Urinary bladder (tissue), 4 donors: Measurements from ENCODE around the gene FIBCD1. TPM values are rescaled to one million over a fixed set of nuclear protein-coding genes. Genes with fewer than 3 reads are reported as not detected.

Source experiments
- DNase-seq: peaks from one replicate; pipeline ENCODE4 v3.0.0-alpha.2; 2015; ENCODE audit errors: extremely low spot score
- H3K27ac ChIP-seq: one replicate; pipeline ENCODE4 v1.5.1; 2013; ENCODE audit warnings: low read depth, mild to moderate bottlenecking, moderate library complexity
- H3K36me3 ChIP-seq: one replicate; pipeline ENCODE4 v1.6.1; 2013; ENCODE audit warnings: mild to moderate bottlenecking, moderate library complexity; ENCODE audit not compliant: insufficient read depth
- H3K4me1 ChIP-seq: one replicate; pipeline ENCODE4 v1.6.1; 2013; ENCODE audit warnings: mild to moderate bottlenecking, moderate library complexity; ENCODE audit not compliant: insufficient read depth
- H3K4me3 ChIP-seq: one replicate; pipeline ENCODE4 v1.5.1; 2013; ENCODE audit warnings: low read depth, low read length
- WGBS: extraction: QIAGEN DNeasy Blood & Tissue Kit; methylation state at CpG from one replicate; pipeline ENCODE4 v1.1.7; 2013; 5-methylcytosine and 5-hydroxymethylcytosine counted together
- polyA plus RNA-seq: library from polyadenylated mRNA; stranded (reverse); fragments of 200-250 nt; gene quantifications from one replicate; pipeline ENCODE4 v1.2.3, GENCODE V29; 2013
- total RNA-seq: library from RNA; depleted of rRNA; stranded (reverse); fragments of >200 nt; gene quantifications from one replicate; pipeline ENCODE4 v1.2.3, GENCODE V29; 2014
- donor health status: healthy with polysubstance abuse.
- donor health status: healthy.

The FIBCD1 gene
- total and polyA plus RNA-seq, 2 donors = 0.16 to 2.4 TPM

DNA sequence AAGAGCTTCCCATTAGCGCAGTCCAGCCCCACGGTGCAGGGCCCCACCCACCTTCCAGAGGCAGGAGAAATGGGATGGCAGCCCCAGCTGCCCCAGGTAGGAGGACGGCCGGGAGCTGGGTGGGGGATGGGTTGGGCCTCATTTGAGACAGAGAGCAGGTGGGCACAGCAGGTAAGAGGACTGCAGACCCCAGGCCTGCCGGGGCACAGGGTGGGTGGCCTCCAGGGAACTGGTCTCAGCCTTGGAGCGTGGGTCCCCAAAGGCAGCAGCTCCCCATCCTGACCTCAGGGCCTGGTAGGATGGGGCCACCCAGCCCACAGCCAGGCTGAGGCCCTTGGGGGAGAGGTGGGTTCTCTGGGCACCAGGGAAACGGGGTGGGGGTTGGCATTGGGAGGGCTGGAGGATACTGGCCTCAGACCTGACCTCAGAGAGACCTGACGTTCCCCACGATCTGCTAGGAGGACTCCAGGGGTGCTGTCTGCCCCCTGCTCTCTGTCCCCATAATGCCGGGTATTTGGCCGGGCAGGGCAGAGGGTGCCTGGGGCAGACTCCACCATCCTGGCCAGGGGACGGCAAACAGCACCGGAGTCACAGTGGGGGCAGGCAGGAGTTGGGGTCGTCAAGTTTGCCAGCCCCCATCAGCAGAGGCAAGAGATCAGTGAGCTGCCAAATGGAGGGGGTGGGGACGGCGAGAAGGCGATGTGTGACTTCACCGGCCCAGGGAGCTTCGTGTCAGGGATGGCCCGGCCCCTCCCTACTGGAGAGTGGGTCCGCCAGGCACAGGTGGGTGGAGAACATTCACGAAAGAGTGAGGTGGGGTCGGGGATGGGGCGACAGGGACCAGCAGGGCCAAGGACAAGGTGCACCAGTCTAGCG lies 35.6 kb downstream of the FIBCD1 start:
- 72% methylated on average over 25 of the region's 25 CpGs for WGBS
- Histone ChIP-seq H3K36me3 (no peaks in the 10 kb centered on the region), H3K27ac (no peak overlapping the region), H3K4me3 (no peak overlapping the region), H3K4me1 (no peaks in the 10 kb centered on the region)
- DNase-seq = no peak

DNA sequence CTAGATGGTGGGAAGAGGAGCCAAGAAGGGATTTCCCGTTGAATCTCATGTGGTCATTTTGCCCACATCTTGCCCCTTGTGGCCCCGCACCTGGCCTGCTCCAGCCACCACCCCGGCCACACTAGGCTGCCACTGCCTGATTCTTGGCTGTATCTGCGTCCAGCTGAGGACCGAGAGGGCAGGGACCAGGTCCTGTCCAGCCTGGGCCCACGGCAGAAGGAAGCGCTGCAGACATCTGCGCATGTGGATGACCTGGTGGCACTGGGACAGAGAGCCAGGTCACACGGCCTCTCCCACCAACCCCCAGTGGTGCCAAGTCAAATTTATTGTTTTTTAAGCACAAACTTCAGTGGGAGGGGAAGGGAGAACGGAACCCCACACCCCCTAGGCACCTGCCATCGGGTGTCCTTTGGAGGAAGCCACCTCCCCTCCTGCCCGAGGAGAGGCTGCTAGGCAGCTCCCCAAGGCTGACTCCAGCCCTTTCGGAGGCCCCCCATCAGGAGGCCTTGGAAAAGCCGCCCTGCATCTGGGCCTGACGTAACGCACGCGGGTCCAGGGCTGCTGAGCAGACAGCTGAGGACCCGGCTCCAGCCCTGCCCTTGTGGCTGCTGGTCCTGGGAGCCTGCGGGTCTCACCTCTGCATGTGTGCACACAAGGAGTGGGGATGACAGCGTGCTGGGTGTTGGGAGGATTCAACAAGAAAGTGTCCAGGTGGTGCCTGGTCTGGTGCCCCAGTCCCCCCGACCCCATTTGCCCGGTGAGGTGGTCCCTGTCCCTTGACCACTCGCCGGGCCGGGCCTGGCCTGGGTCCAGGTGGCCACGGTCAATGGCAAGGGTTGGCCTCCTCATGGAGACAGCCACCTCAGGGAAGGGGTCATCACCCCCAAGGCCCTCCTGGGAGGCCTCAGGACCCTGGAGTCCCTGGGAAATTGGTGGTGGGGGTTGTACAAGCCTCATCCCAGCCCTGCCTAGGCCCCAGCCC lies 36.6 kb downstream of the FIBCD1 start:
- Histone ChIP-seq H3K27ac (no peak overlapping the region), H3K4me1 (no peaks in the 10 kb centered on the region), H3K36me3 (no peaks in the 10 kb centered on the region), H3K4me3 (no peak overlapping the region)
- no peak for DNase-seq
- 78% methylated on average over 27 of the region's 27 CpGs for WGBS

DNA sequence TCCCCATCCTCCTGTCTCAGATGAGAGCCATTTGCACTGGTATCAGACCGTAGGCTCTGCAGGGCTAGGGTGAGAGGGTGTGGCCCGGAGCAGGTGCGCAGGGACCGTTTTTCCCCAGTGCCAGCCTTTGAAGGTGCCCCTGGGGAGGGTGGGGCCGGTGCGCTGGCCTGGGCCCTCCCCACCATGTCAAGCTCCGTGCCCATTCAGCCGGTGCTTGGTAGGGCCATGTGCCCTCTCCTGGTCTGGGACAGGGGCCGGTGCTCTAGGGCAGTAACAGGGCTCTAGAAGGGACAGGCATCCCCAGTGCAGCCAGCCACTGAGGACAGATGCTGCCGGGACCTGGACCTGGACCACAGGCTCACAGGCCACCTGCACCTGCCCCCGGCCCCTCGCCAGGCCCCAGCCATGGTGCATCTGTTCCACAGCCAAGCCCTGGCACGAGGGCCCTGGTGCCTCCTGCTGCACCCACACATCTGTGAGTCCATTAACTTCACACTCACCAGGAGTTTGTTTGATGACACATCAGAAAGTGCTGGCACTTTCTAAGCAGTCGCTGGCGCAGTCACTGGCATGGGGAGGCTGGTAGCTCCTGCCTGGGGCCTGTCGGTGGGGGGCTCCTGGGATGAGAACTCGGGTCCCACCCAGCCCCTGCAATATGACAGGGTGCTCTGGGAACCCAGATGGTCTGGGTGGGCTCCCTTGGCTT lies 37.4 kb downstream of the FIBCD1 start:
- no peak for DNase-seq
- H3K4me1 ChIP-seq = no peaks in the 10 kb centered on the region
- H3K27ac ChIP-seq = no peak overlapping the region
- H3K4me3 ChIP-seq = no peak overlapping the region
- H3K36me3 ChIP-seq = no peaks in the 10 kb centered on the region
- 88% methylated on average over 17 of the region's 17 CpGs for WGBS

DNA sequence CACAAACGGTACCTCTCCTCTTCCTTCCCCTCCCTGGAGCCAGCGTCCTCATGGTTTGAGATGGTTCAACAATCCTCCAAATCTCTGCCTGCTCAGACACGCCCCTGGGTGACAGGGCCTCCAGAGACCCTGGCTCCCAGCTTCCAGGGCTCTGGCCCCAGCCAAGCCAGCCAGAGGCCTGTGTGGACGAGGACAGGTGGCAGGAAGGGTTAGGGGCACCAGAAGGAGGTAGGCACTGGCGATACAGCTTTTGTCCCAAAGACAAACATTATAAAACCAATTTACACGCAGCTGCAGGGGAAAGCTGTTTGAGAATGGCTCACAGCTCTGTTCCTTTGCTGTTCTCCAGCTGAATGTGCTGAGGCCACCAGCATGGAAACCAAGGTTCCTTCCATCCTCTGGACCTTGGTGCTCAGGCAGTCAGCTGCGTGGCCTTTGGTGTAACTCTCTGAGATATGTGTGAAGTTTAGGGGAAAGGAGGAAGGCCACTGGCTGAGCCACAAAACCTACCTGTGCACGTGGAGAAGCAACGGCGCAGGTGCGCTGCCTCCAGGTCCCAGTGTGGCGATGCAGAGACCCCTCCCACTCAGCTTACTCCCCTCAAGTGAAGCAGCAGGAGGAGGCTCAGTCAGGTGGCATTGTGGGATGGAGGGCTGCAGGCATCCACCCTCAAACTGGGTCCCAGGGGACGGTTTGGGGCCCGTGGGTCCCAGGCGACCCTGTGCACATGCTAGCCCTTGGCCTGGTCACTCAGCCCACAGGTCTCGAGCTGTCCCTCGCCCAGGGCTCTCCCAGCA lies 38.1 kb downstream of the FIBCD1 start:
- WGBS = 72% methylated on average over 17 of the region's 17 CpGs
- no peaks in the 10 kb centered on the region for H3K36me3 ChIP-seq
- H3K4me3 ChIP-seq = no peak overlapping the region
- no peak overlapping the region for H3K27ac ChIP-seq
- no peaks in the 10 kb centered on the region for H3K4me1 ChIP-seq
- DNase-seq = no peak

DNA sequence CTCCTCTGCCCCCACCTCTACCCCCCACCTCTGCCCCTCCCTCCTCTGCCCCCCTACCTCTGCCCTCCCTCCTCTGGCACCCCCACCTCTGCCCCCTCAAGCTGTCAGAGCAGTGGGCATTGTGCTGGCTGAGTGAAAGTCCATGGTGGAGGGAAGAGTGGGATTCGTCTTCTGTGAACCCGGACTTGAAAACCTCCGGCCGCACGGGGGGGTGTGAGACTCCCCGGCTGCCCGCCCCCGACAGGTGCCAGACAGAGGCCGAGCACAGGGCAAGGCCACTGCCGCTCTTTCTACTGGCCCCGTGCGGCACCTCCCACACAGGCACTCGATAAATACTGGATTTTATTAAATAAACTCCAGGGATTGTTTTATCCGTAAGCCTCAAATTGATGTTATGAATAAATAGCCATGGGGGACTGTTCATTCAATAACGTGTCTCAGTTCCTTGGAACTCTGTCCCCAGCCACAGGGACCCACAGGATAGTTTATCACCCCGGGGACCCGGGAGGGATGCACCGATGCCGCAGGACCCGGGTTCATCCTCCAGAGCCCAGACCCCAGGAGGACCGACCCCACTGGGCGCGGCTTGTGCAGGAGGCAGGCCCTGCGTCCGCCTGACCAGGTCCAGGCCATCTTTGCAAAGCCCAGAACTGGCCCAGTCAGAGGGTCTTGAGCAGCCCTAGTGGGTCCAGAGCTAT lies 39.8 kb downstream of the FIBCD1 start:
- Histone ChIP-seq H3K4me1 (no peaks in the 10 kb centered on the region), H3K4me3 (no peak overlapping the region), H3K36me3 (no peaks in the 10 kb centered on the region), H3K27ac (no peak overlapping the region)
- DNase-seq = no peak
- WGBS = 51% methylated on average over 25 of the region's 25 CpGs

DNA sequence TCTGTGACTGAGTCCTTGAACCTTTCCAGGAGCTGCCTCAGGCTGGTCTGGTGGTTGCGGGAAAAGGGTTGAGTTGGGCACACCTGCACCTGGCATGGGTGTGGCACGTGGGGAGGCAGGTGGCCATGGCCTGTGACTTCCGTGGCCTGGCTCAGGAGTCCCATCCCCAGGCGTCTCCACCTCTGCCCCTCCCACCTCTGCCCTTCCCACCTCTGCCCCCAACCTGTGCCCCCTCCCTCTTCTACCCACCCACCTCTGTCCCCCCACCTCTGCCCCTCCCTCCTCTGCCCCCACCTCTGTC lies 40.5 kb downstream of the FIBCD1 start:
- no peak overlapping the region for H3K27ac ChIP-seq
- no peaks in the 10 kb centered on the region for H3K36me3 ChIP-seq
- H3K4me1 ChIP-seq = no peaks in the 10 kb centered on the region
- WGBS = 63% methylated on average over 4 of the region's 4 CpGs
- no peak overlapping the region for H3K4me3 ChIP-seq
- no peak for DNase-seq

DNA sequence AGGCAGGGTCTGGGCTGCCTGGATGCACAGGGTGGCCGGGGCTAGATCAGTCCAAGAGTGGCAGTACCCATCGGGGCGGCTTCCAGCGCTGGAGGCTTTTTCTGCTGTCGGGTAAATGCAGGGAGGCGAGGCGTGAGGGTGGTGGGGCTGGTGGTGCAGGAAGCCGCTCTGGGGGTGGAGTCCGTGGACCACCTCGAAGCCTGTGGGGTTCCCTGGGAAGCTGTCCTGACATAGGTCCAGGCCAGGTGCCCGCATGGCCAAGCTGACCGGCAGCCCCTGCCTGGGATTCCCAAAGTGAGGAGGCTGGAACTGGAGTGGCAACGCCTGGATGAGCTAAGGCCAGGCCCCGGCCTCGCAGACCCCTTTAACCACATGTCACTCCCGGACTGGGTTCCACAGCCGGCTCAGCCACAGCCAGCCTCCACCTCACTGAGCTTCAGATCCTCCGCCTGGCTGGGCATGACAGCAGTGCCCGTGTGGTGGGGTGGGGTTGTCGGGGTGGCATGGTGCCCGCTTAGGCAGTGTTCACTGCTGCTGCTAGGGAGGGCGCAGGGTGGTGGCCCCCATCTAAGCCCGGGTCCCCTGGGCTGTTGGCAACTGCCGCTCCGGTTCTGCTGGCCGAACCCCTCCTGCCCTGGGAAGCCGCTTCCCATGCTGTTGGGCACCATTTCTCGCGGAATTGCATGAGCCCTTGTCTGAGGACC lies 41.0 kb downstream of the FIBCD1 start:
- 71% methylated on average over 29 of the region's 29 CpGs for WGBS
- Histone ChIP-seq H3K27ac (no peak overlapping the region), H3K4me3 (no peak overlapping the region), H3K36me3 (no peaks in the 10 kb centered on the region), H3K4me1 (no peaks in the 10 kb centered on the region)
- DNase-seq = no peak

DNA sequence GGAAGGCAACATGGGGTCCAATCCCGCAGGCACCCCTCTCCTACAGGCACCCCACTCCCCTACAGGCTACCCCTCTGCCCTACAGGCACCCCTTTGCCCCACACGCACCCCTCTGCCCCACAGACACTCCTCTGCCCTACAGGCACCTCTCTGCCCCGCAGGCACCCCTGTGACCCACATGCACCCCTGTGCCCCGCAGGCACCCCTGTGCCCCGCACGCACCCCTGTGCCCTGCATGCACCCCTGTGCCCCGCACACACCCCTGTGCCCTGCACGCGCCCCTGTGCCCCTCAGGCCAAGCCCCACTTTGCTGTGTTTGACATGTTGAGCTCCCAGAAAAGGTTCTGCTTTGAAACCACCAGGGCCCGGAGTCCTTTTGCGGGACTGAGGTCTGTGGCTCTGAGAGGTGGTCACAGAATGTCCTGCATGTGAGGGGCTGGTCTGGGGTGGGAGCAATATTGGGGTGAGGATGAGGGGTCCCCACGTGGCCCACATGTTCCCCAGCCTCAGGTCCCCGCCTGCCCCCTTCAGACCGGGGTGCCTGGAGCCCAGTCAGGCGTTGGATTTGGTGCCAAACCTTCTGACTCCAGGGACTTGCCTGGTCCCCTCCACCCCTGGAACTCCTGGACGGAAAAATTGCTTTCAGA lies 41.8 kb downstream of the FIBCD1 start:
- no peaks in the 10 kb centered on the region for H3K36me3 ChIP-seq
- WGBS = 78% methylated on average over 16 of the region's 16 CpGs
- H3K4me1 ChIP-seq = no peaks in the 10 kb centered on the region
- H3K4me3 ChIP-seq = no peak overlapping the region
- DNase-seq = no peak
- H3K27ac ChIP-seq = no peak overlapping the region

DNA sequence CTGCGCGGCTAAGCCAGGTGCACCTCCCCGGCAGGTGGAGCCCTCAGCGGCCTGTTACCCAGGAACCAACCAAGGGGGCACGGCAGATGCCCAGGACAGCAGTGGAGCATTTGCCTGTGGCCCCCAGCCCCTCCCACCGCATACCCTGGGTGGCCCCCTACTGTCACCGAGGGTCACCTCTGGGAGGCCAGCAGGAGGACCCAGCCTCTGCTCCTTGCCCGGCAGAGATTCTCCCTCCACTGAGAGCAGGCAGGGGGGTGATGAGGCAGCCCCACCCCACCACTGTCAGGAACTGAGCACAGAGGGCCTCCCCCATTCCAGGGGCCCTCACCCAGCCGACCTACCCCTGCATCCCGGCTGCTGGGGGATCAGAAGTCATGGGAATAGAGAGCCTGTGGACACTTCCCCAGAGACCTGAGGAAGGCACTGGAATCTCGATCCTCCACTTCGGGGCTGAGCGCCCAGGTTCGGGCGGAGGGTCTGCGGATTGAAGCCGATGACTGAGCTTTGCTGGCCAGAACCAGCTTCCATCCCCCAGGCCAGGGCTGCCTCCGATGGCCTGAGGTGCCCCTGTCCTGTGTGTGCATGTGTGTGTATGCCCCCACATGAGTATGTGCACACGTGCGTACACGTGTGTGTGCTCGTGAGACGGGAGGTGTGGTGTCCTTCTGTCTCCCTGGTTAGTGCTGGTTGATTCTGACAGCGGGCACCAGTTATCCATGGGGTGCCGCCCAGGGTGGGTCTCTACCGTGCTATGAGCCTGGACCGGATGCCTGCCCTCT lies 42.6 kb downstream of the FIBCD1 start, which contains the start of gene QRFP:
QRFP (minus strand) TSS at position 580 of the 782 bp plus-strand sequence. CDS start 2,974 bp downstream, outside the sequence.
- WGBS = 71% methylated on average over 27 of the region's 27 CpGs
- H3K27ac ChIP-seq = no peak within 1 kb of the TSS
- no peaks in the 10 kb centered on the region for H3K4me1 ChIP-seq
- DNase-seq = no peak
- no peak within 1 kb of the TSS for H3K4me3 ChIP-seq
- H3K36me3 ChIP-seq = no peaks in the 10 kb centered on the region

DNA sequence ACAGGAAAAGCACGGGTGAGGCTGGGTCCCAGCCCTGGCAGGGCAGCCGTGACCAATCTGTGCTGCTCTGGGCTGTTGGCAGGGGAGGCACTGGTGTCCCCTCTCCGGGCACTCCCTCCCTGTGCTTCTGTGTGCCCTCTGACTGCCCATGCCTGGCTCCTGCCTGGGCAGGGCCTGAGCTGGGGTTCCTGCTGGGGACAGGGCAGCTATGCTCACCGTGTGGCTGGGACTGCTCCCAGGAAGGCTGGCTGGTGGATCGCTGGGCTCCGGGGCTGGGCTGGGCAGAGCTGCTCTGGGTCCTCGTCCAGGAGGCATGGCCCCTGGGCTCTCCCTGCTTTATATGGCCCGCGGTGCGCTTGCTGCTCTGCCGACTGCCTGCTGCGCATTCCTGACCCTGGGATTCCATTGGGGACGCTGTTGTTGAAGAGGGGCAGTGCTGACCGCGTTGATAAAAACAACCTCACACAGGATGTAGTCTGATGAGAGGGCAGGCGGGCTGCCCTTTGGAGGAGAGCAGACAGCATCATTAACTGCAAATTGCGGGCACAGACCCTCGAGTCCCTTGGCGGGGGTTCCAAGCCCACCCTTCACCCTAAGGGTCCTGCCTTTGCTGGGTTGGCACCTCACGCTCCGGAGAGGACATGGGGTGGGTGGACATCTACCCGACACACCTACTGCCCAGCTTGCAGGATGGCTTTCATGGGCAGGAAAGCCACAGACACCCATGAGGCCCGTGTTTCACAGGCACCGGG lies 43.4 kb downstream of the FIBCD1 start:
- H3K36me3 ChIP-seq = no peaks in the 10 kb centered on the region

More for the DNA sequence above, 43.4 kb downstream of the FIBCD1 start:
- WGBS = 47% methylated on average over 24 of the region's 24 CpGs
- Histone ChIP-seq H3K27ac (no peak overlapping the region), H3K4me3 (no peak overlapping the region), H3K4me1 (no peaks in the 10 kb centered on the region)
- no peak for DNase-seq
